GM19023 (cell line): ENCODE measurements around the gene GMCL2.
A peak's percentile ranks its signal among the peaks of the same experiment; 100 is the strongest.
"Not testable (repeated sequence)": the region's sequence is repeated elsewhere in the genome, so short reads cannot be mapped to it uniquely, and the experiment has no call there.

Experiments
- ATAC-seq: cut with Tn5 transposase; IDR thresholded peaks from one replicate; pipeline ENCODE4 v1.9.1; 2021; ENCODE audit warnings: mild to moderate bottlenecking, moderate library complexity; ENCODE audit not compliant: unreplicated experiment

Gene GMCL2

GRCh38 chr5:178206166-178207101 is 19.3 kb upstream of the GMCL2 start:
- ATAC-seq: no peak

GRCh38 chr5:178205749-178206047 is 18.5 kb upstream of the GMCL2 start:
- ATAC-seq: no peak

- ATAC-seq: peak; percentile 45
These were observed 18.0 kb upstream of the GMCL2 start for GRCh38 chr5:178204935-178205748.

DNA sequence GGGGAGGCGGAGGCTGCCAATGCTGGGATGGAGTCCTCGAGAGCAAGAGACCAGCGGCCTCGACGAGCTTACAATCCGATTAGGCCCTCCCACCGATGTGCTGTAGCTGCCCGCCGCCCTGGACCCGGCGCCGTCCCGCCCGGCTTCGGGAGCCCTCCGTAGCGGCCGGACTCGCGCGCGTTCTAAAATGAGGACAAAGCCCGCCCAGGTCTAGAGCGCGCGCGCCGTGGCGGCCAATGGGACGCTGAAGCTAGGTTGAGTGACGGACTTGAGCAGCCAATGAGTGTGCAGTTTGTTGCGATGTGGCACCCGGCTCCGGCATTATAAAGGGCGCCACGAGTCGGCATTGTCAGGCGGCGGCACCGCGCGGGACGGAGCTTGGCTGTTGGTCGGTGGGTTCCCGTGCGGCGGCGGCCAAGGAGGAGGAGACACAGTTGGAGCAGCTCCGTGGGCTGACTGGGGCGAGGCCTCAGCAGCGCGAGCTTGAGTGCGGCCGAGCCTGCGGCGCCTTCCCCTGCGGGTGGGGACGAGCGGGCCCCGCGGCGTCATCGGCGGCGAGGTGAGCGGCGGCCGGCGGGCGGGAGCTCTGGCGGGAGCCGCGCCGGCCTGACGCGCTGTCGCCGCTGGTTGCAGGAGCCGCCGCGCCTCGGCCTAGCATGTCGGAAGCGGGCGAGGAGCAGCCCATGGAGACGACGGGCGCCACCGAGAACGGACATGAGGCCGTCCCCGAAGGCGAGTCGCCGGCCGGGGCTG is 17.2 kb upstream of the GMCL2 start, which contains the start of gene HNRNPAB:
TSS of gene HNRNPAB (plus strand) at position 352 of the 753 bp plus-strand sequence. CDS start at position 657, 305 bp downstream.
- ATAC-seq: peak; percentile 83

DNA sequence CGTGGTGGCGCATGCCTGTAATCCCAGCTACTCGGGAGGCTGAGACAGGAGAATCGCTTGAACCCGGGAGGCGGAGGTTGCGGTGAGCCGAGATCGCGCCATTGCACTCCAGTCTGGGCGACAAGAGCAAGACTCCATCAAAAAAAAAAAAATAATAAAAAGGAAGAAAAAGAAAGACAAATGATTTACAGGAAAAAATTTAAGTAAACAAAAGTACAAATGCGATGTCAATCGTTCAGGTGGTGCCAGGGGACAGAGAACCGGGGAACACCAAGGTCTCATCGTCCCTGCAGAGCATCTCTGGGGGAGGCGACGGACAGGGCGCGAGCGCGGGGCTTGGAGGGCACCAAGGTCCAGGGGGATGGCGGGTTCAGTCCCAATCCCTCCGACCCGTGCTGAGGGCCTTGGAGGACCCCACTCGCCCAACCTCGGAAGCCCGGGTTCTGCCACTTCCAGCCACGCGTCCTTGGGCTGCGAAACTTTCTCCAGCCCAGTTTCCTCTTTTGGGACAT is 16.6 kb upstream of the GMCL2 start:
- peak; percentile 4 for ATAC-seq

GRCh38 chr5:178202541-178202940 is 15.4 kb upstream of the GMCL2 start:
- no peak for ATAC-seq

DNA sequence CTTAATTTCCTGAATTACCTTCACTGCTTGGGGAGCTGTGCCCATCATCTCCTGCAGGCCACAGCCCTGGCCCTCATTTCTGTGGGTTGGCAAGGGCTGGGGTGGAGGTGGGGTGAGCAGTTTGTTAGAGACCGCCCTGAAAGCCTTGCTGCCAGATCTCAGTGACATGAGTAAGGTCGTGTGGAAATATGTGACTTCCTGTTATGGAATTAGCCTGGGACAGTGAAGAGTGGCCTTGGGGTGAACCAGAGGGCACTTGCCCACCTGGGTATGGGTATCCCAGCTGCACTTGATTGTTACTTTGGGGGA is 14.7 kb upstream of the GMCL2 start:
- no peak for ATAC-seq

DNA sequence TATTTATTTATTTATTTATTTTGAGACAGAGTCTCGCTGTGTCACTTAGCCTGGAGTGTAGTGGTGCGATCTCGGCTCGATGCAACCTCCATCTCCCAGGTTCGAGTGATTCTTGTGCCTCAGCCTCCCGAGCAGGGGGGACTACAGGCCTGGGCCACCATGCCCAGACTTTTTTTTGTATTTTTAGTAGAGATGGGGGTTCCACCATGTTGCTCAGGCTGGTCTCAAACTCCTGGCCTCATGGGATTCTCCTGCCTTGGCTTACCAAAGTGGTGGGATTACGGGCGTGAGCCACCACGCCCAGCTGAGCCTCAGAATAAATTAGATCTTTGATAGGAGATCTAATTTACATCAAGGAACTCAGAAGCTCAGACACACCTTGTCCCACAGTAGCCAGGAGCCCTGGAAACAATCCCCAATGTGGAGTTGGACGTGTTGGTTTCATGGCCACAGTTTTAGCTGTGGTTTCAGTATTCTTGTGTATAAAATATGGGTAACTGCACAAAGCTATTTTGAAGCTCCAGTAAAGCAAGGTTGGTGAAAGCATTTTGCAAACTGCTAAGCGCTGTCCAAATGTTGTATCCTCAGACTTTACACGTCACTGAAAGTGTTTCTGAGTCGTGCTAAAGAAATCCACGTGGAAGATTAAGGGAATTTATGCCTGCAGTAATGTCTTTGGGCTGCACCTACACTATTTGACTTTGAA is 14.2 kb upstream of the GMCL2 start:
- ATAC-seq: no peak

GRCh38 chr5:178199581-178200434 is 12.6 kb upstream of the GMCL2 start:
- ATAC-seq: no peak

DNA sequence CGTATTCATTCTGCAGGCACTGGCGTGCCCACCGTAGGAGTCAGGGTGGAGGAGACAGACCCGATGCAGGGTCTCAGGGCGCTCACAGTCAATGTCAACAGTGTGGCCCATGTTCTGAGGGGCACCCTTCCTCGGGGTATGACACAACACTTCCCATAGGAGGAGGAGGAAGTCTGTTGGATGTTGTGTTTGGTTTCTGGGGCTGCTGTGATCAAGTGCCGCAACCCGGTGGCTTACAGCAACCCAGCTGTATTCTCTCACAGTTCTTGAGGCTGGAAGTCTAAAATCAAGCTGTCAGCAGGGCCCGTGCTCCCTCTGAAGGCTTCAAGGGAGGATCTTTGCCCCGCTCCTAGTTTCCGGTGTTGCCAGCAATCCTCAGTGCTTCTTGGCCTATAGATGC is 11.5 kb upstream of the GMCL2 start:
- no peak for ATAC-seq

DNA sequence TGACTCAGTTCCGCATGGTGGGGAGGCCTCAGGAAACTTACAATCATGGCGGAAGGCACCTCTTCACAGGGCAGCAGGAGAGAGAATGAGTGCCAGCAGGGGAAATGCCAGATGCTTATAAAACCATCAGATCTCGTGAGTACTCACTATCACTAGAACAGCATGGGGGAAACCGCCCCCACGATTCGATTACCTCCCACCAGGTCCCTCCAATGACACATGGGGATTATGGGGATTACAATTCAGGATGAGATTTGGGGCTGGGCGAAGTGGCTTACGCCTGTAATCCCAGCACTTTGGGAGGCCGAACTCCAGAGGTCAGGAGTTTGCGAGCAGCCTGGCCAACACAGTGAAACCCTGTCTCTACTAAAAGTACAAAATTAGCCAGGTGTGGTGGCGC is 11.0 kb upstream of the GMCL2 start:
- not testable (repeated sequence) for ATAC-seq

GRCh38 chr5:178196986-178197385 is 9.8 kb upstream of the GMCL2 start:
- ATAC-seq: no peak

DNA sequence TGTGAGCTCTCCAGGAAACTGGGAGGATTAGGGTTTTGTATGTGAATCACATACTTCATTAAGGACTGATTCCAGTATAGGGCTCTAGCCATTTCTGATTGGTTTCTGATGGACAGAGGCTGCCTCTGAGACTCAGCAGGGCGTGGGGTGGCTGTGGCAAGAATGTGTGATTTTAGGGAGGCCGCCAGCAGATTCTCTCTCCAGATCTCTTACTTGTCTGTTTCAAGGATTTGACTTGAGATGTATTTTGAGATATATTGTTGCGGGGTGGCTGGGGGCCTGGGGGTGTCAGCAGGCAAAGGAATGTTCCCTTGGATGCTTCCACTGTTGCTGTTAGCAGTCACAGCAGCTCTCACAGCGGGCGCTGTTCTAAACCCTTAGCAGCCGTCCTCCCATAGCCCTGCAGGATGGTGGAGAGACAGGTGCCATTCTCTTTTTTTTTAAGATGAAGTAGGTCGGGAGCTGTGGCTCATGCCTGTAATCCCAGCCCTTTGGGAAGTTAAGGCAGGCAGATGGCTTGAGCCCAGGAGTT is 9.2 kb upstream of the GMCL2 start:
- no peak for ATAC-seq

GRCh38 chr5:178194026-178194425 is 6.9 kb upstream of the GMCL2 start:
- ATAC-seq: no peak

DNA sequence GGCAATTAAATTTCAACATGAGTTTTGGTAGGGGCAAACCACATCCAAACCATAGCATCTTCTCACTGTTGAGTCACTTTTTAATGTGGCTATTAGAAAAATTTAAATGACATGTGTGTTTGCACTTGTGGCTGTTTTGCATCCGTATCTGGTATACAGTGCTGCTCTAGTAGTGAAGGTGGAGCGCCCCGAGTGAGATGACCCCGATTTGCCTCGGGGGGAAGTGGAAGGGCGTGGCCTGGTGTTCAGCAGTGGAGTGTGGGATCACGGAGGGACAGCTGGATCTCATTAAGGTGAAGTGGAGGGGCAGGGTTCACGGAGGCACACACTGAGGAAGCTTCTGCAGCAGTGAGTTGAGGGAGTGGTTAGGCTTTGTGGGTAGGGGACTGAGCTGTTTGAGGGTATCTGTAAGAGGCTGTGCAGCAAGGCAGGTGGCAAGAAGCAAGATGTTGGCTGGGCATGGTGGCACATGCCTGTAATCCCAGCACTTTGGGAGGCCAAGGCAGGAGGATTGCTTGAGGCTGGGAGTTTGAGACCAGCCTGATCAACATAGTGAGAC is 6.2 kb upstream of the GMCL2 start:
- no peak for ATAC-seq

DNA sequence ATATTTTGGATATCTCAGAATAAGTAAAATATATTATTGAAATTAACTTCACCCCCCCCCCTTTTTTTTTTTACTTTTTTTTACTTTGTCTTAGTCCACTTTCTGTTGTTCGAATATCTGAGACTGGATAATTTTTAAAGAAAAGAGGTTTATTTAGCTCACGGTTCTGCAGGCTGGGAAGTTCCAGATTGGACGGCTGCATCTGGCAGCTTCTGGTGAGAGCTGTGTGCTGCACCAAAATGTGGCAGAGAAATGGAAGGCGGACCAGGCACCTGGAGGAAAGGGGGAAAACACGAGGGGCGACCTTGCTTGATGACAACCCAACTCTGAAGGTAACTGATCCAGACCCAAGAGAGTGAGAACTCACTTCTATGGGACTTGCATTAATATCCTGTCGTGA is 5.6 kb upstream of the GMCL2 start:
- ATAC-seq: no peak

GRCh38 chr5:178192244-178192643 is 5.1 kb upstream of the GMCL2 start:
- no peak for ATAC-seq

DNA sequence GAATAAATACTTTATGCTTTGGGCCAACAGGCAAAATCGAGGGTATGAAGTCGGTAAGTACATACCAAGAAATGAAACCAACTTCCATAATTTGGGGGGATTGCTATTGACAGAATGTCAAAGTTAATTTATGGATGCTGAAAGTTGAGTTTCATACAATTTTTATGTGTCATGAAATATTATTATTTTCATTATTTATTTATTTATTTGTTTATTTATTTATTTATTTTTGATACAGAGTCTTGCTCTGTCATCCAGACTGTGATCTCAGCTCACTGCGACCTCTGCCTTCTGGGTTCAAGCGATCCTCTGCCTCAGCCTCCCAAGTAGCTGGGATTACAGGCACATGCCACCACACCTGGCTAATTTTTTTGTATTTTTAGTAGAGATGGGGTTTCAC is 4.5 kb upstream of the GMCL2 start:
- ATAC-seq: no peak

DNA sequence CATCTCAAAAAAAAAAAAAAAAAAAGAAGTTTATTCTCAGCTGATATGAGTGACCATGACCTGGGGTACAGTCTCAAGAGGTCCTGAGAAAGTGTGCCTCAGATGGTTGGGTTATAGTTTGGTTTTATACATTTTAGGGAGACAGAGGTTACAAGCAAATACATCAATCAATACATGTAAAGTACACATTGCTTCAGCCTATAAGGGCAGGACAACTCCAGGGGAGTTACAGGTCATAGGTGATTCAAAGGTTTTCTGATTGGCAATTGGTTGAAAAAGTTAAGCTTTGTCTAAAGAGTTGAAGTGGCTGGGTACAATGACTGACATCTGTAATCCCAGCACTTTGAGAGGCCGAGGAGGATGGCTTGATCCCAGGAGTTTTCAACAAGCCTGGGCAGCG is 2.3 kb upstream of the GMCL2 start:
- ATAC-seq: no peak
